ENCODE results near the gene ARID1B.

The ARID1B gene

GRCh38 chr6:157221049-157221816 lies 444.1 kb downstream of the ARID1B start:
- DNase-seq = peak; percentile 72

GRCh38 chr6:157221817-157222175 lies 444.6 kb downstream of the ARID1B start:
- no peak for DNase-seq

GRCh38 chr6:157222201-157222981 lies 445.2 kb downstream of the ARID1B start:
- DNase-seq = no peak

- DNase-seq = no peak
Measured at GRCh38 chr6:157223021-157223430, 445.8 kb downstream of the ARID1B start.

GRCh38 chr6:157223511-157223910 lies 446.3 kb downstream of the ARID1B start:
- DNase-seq = no peak

GRCh38 chr6:157224178-157224950 lies 447.2 kb downstream of the ARID1B start:
- no peak for DNase-seq

GRCh38 chr6:157224951-157225574 lies 447.9 kb downstream of the ARID1B start:
- DNase-seq = no peak

- no peak for DNase-seq
Measured at GRCh38 chr6:157225575-157225995, 448.4 kb downstream of the ARID1B start.

- peak; percentile 64 for DNase-seq
Measured at GRCh38 chr6:157226026-157226625, 448.9 kb downstream of the ARID1B start.

GRCh38 chr6:157226761-157227160 lies 449.6 kb downstream of the ARID1B start:
- DNase-seq = no peak

- peak; percentile 16 for DNase-seq
Measured at GRCh38 chr6:157227202-157228166, 450.3 kb downstream of the ARID1B start.

- no peak for DNase-seq
Measured at GRCh38 chr6:157228426-157229131, 451.4 kb downstream of the ARID1B start.

- no peak for DNase-seq
Measured at GRCh38 chr6:157229132-157229618, 452.0 kb downstream of the ARID1B start.

- no peak for DNase-seq
Measured at GRCh38 chr6:157229713-157230112, 452.5 kb downstream of the ARID1B start.

GRCh38 chr6:157230910-157231309 lies 453.7 kb downstream of the ARID1B start:
- no peak for DNase-seq

- no peak for DNase-seq
Measured at GRCh38 chr6:157232161-157232895, 455.1 kb downstream of the ARID1B start.

GRCh38 chr6:157233156-157233555 lies 456.0 kb downstream of the ARID1B start:
- no peak for DNase-seq

- no peak for DNase-seq
Measured at GRCh38 chr6:157233686-157234085, 456.5 kb downstream of the ARID1B start.

GRCh38 chr6:157235600-157236039 lies 458.4 kb downstream of the ARID1B start:
- peak; percentile 50 for DNase-seq
